GM21423 (cell line): ENCODE results near the gene ASPHD2.

Experiments
- ATAC-seq: cut with Tn5 transposase; IDR thresholded peaks from one replicate; pipeline ENCODE4 v1.9.1; 2021; ENCODE audit warnings: mild to moderate bottlenecking, moderate library complexity; ENCODE audit not compliant: unreplicated experiment

The ASPHD2 gene

DNA sequence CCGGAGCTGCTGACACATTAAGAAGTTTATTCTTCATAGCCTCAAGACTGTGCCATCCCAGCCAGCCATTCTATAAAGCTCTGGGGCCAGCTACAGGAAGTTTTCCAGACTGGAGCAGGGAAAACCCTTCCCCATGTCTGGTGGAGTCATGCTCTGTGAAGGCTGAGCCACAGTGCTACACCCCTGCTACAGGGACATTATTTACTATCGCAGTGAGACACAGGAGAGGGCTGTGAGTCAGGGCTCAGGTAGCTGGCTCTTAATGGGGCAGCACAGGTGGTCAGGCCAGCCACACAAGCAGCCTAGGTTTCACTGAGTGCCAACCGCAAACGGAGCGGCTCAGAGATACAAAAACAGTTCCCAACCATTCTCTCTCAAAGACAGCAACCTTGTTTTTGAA is 42.5 kb downstream of the ASPHD2 start:
- no peak for ATAC-seq

- no peak for ATAC-seq
Observed at GRCh38 chr22:26474682-26475081, 45.6 kb downstream of the ASPHD2 start.

- no peak for ATAC-seq
Observed at GRCh38 chr22:26476705-26477340, 47.8 kb downstream of the ASPHD2 start.

GRCh38 chr22:26477341-26477731 is 48.3 kb downstream of the ASPHD2 start:
- no peak for ATAC-seq

DNA sequence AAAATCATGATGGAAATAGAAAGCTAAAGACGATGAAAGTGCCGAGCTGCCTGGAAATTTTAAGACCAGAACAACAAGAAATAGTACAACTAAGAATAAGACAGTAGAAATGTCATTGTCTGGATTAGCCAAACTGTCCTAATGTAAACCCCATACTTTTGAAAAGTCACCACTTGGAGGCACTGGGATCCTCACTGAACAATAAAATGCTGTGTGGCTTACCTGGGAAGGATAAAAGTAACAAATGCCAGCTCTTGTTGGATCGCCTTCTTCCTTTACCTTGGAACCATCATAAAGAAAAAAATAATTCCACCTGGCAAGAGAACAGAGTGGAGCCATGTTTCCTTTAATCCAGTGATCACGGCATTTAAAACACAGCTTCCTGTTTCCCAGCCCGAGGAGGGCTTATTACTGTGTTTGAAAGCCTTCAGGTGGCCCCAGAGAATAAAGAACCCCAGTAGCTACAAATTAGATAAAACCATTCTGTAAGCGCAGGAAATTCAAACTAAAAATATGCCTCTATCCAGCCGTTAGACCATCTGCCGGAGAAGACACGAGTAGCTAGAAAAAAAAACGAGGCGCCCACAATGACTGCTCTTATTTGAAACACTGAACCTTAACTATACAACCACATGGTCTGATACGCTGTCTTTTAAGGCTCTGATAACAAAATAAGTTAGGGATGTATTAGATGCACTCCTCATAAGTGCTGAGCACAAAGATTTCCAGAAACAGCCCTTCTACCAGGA is 50.2 kb downstream of the ASPHD2 start:
- ATAC-seq = no peak

DNA sequence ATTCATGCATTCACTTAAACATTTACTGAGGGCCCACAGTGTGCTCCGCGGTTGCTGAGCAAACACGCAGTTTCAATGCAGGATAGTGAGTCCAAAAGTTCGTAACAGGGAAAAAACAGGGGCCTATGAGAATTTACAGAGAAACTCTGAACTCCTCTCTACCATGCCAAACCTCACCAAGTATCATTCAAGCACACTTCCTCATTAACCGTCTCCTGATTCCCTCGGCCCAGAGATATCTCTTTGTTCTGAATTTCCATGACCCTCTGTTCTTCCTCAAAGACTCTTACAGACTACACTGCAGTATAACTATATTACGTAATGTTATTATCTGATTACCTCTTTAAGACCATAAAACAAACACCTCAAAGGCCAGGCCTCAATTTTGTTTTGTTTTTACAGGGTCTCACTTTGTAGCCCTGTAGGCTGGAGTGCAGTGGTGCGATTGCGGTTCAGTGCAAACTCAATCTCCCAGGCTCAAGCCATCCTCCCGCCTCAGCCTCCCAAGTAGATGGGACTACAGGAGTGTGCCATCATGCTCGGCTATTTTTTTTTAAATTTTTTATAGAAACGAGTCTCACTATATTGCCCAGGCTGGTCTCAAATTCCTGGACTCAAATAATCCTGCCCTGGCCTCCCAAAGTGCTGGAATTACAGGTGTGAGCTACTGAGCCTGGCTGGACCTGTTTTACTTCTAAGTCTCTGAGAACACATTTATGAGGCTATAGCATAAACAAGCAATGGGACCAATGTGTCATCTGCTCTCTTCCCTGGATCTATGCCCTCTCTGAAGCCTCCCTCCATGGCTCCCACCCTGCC is 50.9 kb downstream of the ASPHD2 start:
- no peak for ATAC-seq

GRCh38 chr22:26480611-26480932 is 51.5 kb downstream of the ASPHD2 start:
- ATAC-seq = no peak

DNA sequence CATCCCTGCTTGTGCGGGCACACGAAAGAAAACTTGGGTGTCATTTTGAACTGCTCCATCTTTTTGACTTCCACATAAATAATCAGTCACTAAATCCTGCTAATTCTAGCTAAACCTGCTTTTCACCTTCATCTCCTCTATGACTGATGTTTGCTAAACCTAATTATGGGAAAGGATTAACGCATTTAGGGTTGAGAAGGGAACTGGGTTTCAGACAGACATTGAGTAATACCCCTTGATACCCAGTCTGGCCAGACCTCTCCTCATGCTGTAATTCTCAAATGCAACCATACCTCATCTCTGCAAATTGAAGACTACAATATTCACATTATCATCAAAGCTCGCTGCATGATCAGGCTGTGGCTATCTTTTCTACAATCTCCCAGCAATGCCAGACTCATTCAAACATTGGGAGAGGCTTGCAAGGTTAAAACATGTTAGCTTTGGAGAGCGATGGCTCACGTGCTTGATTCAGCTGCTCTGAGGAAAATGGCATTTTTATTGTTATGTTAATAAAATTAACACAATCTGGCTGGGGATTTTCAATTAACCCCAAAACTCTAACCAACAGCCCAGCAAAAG is 52.1 kb downstream of the ASPHD2 start:
- ATAC-seq = no peak

DNA sequence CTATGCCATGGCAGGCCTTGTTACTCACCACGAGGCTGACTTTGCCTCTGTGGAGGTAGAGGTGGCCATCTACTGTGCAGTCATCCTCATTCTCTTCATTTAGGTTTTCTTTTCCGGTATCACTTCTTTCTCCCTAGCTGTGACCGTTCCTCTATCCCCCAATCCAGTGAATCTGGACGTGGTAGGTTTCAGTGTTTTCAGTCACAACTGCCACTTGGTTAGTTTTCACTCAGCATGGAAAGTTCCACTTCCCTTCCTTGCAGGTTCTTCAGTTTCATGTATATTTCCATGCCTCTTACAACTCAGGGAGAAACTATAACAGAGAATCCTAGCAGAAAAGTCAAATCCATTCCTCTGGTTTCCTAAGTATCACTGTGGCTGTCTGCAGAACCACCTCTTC is 52.6 kb downstream of the ASPHD2 start:
- no peak for ATAC-seq

DNA sequence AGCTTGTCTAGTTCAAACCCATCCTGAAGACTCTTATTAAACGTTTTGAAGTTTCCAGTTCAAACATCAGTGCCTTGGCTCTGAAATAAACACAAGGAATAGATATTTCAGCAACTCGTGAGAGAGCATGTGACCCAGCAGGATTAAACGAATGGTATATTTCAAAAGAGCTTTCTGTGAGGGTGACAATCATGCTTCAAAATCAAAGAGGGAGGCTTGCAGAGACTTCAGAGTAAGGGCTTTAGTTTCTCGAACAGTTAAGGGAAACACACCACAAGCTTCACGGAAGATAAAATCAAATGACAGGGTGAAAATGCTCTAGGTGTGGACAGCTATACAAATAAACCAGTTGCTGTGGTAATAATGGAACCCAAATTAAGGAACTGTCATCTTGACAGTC is 53.1 kb downstream of the ASPHD2 start:
- no peak for ATAC-seq

DNA sequence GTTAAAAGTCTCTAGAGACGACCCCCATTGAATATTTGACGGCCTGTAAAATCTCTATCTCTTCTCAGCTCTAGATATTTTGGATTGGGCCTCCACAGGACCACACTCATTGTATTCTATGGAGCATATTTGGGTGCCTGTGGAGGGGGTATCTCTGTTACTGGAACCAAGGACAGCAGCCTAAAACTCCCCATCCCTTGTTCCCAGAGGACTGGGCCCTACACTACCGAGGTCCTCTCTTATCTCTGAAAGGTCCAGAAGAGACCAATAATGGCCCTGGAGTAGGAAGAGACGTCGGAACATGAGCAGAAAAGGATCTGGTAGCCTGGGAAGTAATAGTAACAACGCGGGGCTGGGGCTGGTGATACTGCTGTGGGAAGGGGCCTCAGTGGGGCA is 54.0 kb downstream of the ASPHD2 start:
- ATAC-seq = peak; percentile 2

DNA sequence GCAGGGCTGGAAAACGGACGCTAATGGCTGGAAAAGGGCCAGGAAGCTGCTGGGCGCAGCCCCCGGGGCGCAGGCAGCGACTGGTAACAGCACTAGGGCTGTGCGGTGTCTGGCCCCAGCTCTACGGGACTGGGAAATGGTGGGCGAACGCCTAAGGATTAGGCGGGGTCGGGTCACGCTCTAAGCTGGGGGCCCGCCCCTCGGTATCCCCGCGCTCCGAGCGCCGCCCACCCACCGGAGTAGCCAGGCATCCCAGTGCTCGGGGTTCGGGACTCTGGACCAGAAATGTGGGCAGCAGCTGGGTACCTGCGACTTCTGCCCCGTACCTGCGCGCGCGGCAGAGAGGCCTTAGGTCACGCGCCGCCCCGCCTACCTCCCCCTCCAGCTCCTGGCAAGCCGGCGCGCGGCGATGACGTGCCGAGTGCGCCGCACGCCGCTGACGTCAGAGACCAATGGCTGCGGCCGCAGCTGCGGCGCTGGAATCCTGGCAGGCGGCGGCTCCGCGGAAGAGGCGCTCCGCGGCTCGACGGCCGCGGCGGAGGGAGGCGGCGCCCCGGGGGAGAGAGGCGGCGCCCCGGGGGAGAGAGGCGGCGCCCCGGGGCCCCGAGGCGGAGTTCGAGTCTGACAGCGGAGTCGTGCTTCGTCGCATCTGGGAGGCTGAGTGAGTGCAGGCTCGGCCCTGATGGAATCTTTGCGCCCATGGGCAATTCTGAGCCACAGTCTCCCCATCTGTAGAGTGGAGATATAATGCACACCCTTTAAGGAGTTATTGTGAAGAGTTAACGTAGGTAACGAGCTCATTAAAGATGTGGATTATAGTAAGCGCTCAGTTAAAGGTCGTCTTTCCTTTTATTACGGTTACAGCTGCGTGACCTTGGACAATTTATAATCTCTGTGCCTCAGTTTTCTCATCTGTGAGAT is 54.6 kb downstream of the ASPHD2 start, which contains the start of the genes HPS4 and SRRD:
TSS of gene HPS4 (minus strand) at position 345 of the 921 bp plus-strand sequence. CDS start 2,021 bp downstream, outside the sequence.
TSS of gene SRRD (plus strand) at position 439 of the 921 bp plus-strand sequence. CDS start at position 453, 14 bp downstream.
- ATAC-seq = peak; percentile 69

GRCh38 chr22:26484360-26484706 is 55.3 kb downstream of the ASPHD2 start:
- no peak for ATAC-seq

DNA sequence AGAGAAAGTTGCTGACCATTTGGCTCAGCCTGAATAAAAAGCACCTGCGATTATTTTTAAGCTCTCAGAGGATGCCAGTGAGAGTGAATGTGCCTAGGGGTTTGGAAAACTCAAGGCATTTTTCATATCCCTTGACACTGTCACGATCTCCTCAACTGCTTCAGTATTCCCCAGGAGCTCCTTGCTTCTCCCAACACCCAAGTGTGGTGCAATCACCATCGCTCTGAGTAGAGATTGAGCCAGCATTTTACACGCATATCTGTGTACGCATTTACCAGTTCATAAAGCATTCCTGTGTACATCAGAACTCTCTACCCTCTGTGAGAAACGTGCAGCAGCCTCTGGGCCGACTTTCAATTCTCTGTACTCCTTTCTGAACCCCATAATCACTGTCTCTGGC is 56.0 kb downstream of the ASPHD2 start:
- ATAC-seq = no peak

- ATAC-seq = no peak
Observed at GRCh38 chr22:26485806-26486390, 56.8 kb downstream of the ASPHD2 start.

DNA sequence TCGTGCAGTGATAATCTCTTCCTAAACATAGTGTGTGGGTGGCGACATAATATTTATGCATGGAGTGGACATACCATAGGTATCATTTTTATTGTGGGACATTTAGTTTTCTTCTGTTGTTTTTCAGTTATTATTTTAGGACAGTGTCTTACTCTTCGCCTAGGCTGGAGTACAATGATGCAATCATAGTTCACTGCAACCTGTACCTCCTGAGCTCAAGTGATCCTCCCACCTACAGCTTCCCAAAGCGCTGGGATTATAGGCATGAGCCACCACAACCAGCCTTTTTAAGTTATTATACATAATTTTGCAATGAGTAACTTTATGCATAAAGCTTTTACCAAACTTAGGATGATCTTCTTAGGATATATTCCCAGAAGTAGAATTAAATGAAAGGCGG is 57.3 kb downstream of the ASPHD2 start:
- no peak for ATAC-seq

GRCh38 chr22:26487996-26488395 is 58.9 kb downstream of the ASPHD2 start:
- ATAC-seq = no peak

- ATAC-seq = no peak
Observed at GRCh38 chr22:26489447-26490036, 60.5 kb downstream of the ASPHD2 start.

GRCh38 chr22:26492220-26492619 is 63.2 kb downstream of the ASPHD2 start:
- no peak for ATAC-seq

- ATAC-seq = no peak
Observed at GRCh38 chr22:26494506-26494905, 65.4 kb downstream of the ASPHD2 start.
